Bone marrow (tissue), 2 donors: ENCODE measurements around the gene KIR2DL4.
"Not testable (repeated sequence)": the region's sequence is repeated elsewhere in the genome, so short reads cannot be mapped to it uniquely, and the experiment has no call there.

ENCODE experiments used
- DNase-seq, 2 donors: peaks; one replicate each; lab custom pipeline; 2025; lab: John Stamatoyannopoulos, UW

The KIR2DL4 gene

GRCh38 chr19:54803410-54803809, at the start of gene KIR2DL4:
TSS of gene KIR2DL4 (plus strand) at chr19:54803610. CDS start at chr19:54803652, 42 bp downstream.
- no peak for DNase-seq

- DNase-seq: not testable (repeated sequence)
Measured at GRCh38 chr19:54756204-54757110, 47.0 kb upstream of the KIR2DL4 start.

GRCh38 chr19:54758577-54758976, 44.8 kb upstream of the KIR2DL4 start:
- DNase-seq: not testable (repeated sequence)

GRCh38 chr19:54764219-54764618, 39.2 kb upstream of the KIR2DL4 start:
- peak in 1 of 2 donors; percentile 40 for DNase-seq

GRCh38 chr19:54766464-54766863, 36.9 kb upstream of the KIR2DL4 start:
- not testable (repeated sequence) for DNase-seq

- DNase-seq: not testable (repeated sequence)
Measured at GRCh38 chr19:54769646-54770045, 33.8 kb upstream of the KIR2DL4 start, which contains the start of gene KIR2DL1. TSS of gene KIR2DL1 (plus strand) at chr19:54769793. CDS start at chr19:54769851, 58 bp downstream.

- not testable (repeated sequence) for DNase-seq
Measured at GRCh38 chr19:54770511-54770910, 32.9 kb upstream of the KIR2DL4 start.

GRCh38 chr19:54771018-54771960, 32.1 kb upstream of the KIR2DL4 start:
- DNase-seq: not testable (repeated sequence)

GRCh38 chr19:54772666-54773065, 30.7 kb upstream of the KIR2DL4 start:
- DNase-seq: not testable (repeated sequence)

- not testable (repeated sequence) for DNase-seq
Measured at GRCh38 chr19:54775095-54775815, 28.2 kb upstream of the KIR2DL4 start.

GRCh38 chr19:54775830-54776229, 27.6 kb upstream of the KIR2DL4 start:
- DNase-seq: not testable (repeated sequence)

GRCh38 chr19:54777851-54778250, 25.6 kb upstream of the KIR2DL4 start:
- not testable (repeated sequence) for DNase-seq

- not testable (repeated sequence) for DNase-seq
Measured at GRCh38 chr19:54778896-54779295, 24.5 kb upstream of the KIR2DL4 start.

- DNase-seq: not testable (repeated sequence)
Measured at GRCh38 chr19:54782916-54783315, 20.5 kb upstream of the KIR2DL4 start.

GRCh38 chr19:54786091-54786723, 17.2 kb upstream of the KIR2DL4 start:
- not testable (repeated sequence) for DNase-seq

- DNase-seq: not testable (repeated sequence)
Measured at GRCh38 chr19:54788154-54788553, 15.3 kb upstream of the KIR2DL4 start.

GRCh38 chr19:54790711-54791110, 12.7 kb upstream of the KIR2DL4 start:
- no peak for DNase-seq

GRCh38 chr19:54791476-54791875, 11.9 kb upstream of the KIR2DL4 start:
- DNase-seq: no peak

- no peak for DNase-seq
Measured at GRCh38 chr19:54792814-54793213, 10.6 kb upstream of the KIR2DL4 start.

- DNase-seq: peak in 1 of 2 donors; percentile 57
Measured at GRCh38 chr19:54795758-54796157, 7.7 kb upstream of the KIR2DL4 start.

- no peak for DNase-seq
Measured at GRCh38 chr19:54804101-54804500, 691 bp downstream of the KIR2DL4 start.
